Measurements from ENCODE around the gene PRDM15. TPM values are rescaled to one million over a fixed set of nuclear protein-coding genes. Genes with fewer than 3 reads are reported as not detected.

The PRDM15 gene
- total RNA-seq, 1 donor from 2014 or later, result 4.9 TPM

DNA sequence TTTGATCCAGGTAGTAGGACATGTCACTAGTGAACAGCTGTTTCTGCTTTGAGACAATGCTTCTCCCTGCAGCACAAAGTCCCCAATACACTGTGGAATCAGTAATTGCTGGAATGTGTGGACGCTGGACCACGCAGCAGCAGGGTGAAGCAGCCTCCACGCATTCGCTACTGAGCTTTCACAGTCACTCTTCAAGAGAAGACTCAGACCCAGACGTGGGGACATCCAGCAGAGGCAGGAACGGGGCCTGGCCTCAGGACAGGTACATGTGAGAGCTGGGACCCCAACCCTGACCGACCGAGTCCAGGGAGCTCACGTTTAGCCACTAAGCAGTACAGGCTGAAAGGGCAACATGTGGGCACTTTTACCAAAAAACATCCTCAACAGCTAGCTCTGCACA is 34.1 kb upstream of the PRDM15 start:
- no peak for DNase-seq (ENCODE audit: low read depth)
- TF ChIP-seq, protein P1, sequence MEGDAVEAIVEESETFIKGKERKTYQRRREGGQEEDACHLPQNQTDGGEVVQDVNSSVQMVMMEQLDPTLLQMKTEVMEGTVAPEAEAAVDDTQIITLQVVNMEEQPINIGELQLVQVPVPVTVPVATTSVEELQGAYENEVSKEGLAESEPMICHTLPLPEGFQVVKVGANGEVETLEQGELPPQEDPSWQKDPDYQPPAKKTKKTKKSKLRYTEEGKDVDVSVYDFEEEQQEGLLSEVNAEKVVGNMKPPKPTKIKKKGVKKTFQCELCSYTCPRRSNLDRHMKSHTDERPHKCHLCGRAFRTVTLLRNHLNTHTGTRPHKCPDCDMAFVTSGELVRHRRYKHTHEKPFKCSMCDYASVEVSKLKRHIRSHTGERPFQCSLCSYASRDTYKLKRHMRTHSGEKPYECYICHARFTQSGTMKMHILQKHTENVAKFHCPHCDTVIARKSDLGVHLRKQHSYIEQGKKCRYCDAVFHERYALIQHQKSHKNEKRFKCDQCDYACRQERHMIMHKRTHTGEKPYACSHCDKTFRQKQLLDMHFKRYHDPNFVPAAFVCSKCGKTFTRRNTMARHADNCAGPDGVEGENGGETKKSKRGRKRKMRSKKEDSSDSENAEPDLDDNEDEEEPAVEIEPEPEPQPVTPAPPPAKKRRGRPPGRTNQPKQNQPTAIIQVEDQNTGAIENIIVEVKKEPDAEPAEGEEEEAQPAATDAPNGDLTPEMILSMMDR (conservative IDR thresholded peaks at IDR 0.05; ENCODE audit: low read depth, low read length), result no peak
- no peak overlapping the region for H3K4me3 ChIP-seq (ENCODE audit: low read depth, low read length)

- no peak overlapping the region for H3K4me3 ChIP-seq (ENCODE audit: low read depth, low read length)
- no peak for DNase-seq (ENCODE audit: low read depth)
- TF ChIP-seq, protein P1 (conservative IDR thresholded peaks at IDR 0.05; ENCODE audit: low read depth, low read length), result no peak
Observed at GRCh38 chr21:41908829-41909228, 29.7 kb upstream of the PRDM15 start.

GRCh38 chr21:41907496-41908258 is 28.5 kb upstream of the PRDM15 start:
- TF ChIP-seq, protein P1 (conservative IDR thresholded peaks at IDR 0.05; ENCODE audit: low read depth, low read length), result no peak
- no peak for DNase-seq (ENCODE audit: low read depth)
- no peak overlapping the region for H3K4me3 ChIP-seq (ENCODE audit: low read depth, low read length)

DNA sequence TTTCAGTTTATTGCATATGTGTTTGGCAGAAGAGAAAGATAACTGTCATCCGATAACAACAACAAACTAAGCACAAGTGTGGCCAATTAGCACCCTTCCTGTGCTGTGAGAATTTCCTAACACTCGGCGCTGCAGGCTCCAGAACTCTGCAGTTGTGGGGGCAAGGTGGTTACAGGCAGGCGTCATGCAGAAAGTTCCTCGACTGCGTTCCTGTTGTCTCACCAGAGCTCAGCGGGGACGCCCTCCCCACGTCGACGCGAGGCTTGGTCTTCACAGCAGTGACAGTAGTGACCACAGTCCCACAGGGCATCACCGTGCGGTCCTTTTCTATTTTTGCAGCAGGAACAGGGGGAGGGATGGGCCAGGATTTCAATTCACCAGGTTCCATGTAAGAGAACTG is 27.6 kb upstream of the PRDM15 start:
- no peak overlapping the region for H3K4me3 ChIP-seq (ENCODE audit: low read depth, low read length)
- TF ChIP-seq, protein P1 (conservative IDR thresholded peaks at IDR 0.05; ENCODE audit: low read depth, low read length), result no peak

DNA sequence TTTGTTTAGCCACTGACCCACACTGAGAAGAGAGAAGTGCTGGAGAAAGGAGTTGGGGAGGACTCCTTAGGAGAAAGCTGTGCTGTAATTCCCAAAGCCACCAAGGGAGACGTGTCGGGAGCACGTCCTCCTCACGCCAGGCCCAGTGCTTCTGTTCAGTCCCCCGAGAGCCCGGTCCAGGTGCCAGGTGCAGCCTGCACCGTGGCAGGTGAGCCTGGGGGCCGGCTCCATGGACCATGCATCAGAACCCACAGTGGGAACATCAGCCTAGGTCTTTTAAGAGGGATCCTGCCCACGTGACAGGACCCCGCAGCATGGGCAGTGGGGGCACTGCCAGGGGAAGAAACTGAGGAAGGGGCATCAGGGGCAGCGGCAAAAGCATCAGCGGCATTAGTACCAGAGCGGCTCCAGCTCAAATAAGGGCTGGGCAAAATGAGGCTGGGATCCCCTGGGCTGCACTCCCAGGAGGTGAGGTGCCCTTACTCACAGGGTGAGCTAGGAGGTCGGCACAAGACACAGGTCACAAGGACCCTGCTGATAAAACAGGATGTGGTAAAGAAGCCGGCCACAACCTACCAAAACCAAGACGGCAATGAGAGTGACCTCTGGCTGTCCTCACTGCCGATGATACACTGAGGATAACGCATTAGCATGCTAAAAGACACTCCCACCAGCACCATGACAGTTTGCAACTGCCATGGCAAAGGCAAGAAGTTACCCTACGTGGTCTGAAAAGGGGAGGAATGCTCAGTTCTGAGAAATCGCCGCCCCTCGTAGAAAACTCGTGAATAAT is 24.6 kb upstream of the PRDM15 start:
- no peak for DNase-seq (ENCODE audit: low read depth)
- TF ChIP-seq, protein P1 (conservative IDR thresholded peaks at IDR 0.05; ENCODE audit: low read depth, low read length), result no peak

More for the DNA sequence above, 27.6 kb upstream of the PRDM15 start:
- DNase-seq (ENCODE audit: low read depth), result no peak

DNA sequence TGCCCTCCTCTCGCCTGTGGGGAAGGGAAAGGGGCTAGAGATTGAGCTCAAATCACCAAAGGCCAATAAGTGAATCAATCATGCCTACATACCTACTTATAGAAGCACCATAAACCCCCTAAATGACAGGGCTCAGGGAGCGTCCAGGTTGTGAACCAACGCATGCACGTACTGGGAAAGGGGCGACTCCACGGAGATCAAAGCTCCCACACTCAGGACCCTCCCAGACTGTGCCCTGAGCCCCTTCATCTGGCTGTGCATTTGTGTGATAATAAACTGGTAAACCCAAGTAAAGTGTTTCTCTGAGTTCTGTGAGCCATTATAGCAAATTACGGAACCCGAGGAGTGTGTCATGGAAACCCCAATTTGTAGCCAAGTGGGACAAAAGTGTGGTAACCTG is 23.8 kb upstream of the PRDM15 start:
- H3K4me3 ChIP-seq (ENCODE audit: low read depth, low read length), result no peak overlapping the region
- DNase-seq (ENCODE audit: low read depth), result no peak
- TF ChIP-seq, protein P1 (conservative IDR thresholded peaks at IDR 0.05; ENCODE audit: low read depth, low read length), result no peak

More for the DNA sequence above, 24.6 kb upstream of the PRDM15 start:
- no peak overlapping the region for H3K4me3 ChIP-seq (ENCODE audit: low read depth, low read length)
